Natural killer cell treated with Interleukin-12 subunit alpha and Interleukin-12 subunit beta and Interleukin-15 and Interleukin-18, amount 100 ng/mL, for 72 hours (primary cell): Measurements from ENCODE around the gene RPL12. TPM values are rescaled to one million over a fixed set of nuclear protein-coding genes. Genes with fewer than 3 reads are reported as not detected.
"Not testable (repeated sequence)": the region's sequence is repeated elsewhere in the genome, so short reads cannot be mapped to it uniquely, and the experiment has no call there.

Experiments
- ATAC-seq, 2 donors: fragments of 150-1000 bp; cut with Tn5 transposase in 1 of 2; sonication (Bioruptor Pico), chemical (Tn5 transposase) in 1 of 2; 2 replicates each; pipeline ENCODE4 v1.10.0; 2021
- DNase-seq: peaks from one replicate; pipeline ENCODE4 v3.0.0; 2022; ENCODE audit warnings: low spot score
- H3K27ac Mint-ChIP-seq, 2 donors: 1 replicate in 1 of 2; 2 replicates in 1 of 2; pipeline ENCODE4 v1.8.0; 2022; ENCODE audit warnings: mixed read lengths in 2 of 2, mild to moderate bottlenecking in 1 of 2, moderate library complexity in 1 of 2
- H3K27me3 Mint-ChIP-seq, 2 donors: 1 replicate in 1 of 2; 2 replicates in 1 of 2; pipeline ENCODE4 v1.8.0; 2022; ENCODE audit warnings: mixed read lengths in 2 of 2
- H3K36me3 Mint-ChIP-seq: one replicate; pipeline ENCODE4 v1.8.0; 2022; ENCODE audit warnings: mixed read lengths
- H3K4me1 Mint-ChIP-seq, 2 donors: 1 replicate in 1 of 2; 2 replicates in 1 of 2; pipeline ENCODE4 v1.8.0; 2022; ENCODE audit warnings: low read depth in 2 of 2, mixed read lengths in 2 of 2, mild to moderate bottlenecking in 1 of 2
- H3K4me3 Mint-ChIP-seq: one replicate; pipeline ENCODE4 v1.8.0; 2022; ENCODE audit warnings: mixed read lengths
- H3K9me3 Mint-ChIP-seq: 2 replicates; pipeline ENCODE4 v1.8.0; 2022; ENCODE audit warnings: mixed read lengths
- total RNA-seq, 2 donors: library from RNA; stranded (reverse); gene quantifications; one replicate each; pipeline ENCODE4 v1.2.3, GENCODE V29; 2022

Gene RPL12
- total RNA-seq, 2 donors from 2014 or later: 698 to 1,282 TPM

DNA sequence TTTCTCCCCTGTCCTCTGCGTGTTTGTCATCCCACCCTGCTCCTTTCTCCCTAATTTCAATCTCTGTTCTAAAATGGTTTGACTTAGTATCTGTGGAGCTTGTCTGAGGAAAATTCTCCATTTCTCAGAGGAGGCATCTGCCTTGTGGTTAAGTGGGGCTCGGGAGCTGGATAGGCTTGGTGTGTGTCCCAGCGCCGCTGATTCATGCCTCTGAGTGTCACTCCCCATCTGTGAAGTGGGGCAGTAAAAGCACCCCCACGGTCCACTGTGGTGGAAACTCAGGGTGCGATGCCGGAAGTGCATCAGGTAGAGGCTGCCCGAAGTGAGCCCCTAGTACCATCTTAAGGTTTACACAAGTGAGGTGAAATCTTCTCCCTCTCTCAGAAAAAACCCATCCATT, 37.7 kb upstream of the RPL12 start:
- Mint-ChIP-seq H3K27ac (no peak overlapping the region), H3K36me3 (no peaks in the 10 kb centered on the region), H3K4me1 (no peaks in the 10 kb centered on the region), H3K9me3 (no peaks in the 10 kb centered on the region), H3K27me3 (no peaks in the 10 kb centered on the region), H3K4me3 (no peak overlapping the region)
- no peak for ATAC-seq
- peak; percentile 18 for DNase-seq

GRCh38 chr9:127485995-127486394, 34.8 kb upstream of the RPL12 start:
- H3K36me3 Mint-ChIP-seq: peaks cover 4% of the 10 kb centered on the region
- H3K4me1 Mint-ChIP-seq: no peaks in the 10 kb centered on the region
- no peaks in the 10 kb centered on the region for H3K9me3 Mint-ChIP-seq
- H3K4me3 Mint-ChIP-seq: no peak overlapping the region
- H3K27ac Mint-ChIP-seq: no peak overlapping the region
- ATAC-seq (no peak), DNase-seq (no peak)
- H3K27me3 Mint-ChIP-seq: no peaks in the 10 kb centered on the region

DNA sequence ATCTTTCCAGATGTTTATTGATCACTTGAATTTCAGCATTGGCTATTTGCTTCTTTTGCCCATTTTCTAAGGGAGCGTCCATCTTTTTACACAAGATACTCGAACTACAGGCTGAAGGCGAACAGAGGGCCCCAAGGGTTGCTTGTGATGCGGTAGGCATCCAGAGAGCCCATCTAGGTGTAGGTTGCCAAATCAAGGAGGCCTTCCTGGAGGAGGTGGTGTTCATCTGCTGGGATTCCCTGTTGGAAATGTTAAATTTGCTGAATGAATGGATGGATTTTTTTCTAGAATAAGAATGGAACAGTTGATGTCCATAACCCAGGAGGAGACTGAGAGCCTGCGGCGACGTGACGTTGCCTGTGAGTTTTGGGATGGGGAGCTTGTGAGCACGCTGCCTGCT, 31.5 kb upstream of the RPL12 start:
- H3K36me3 Mint-ChIP-seq: peaks cover 4% of the 10 kb centered on the region
- no peak for DNase-seq
- no peak for ATAC-seq
- no peak overlapping the region for H3K4me3 Mint-ChIP-seq
- no peaks in the 10 kb centered on the region for H3K27me3 Mint-ChIP-seq
- no peak overlapping the region for H3K27ac Mint-ChIP-seq
- no peaks in the 10 kb centered on the region for H3K9me3 Mint-ChIP-seq
- H3K4me1 Mint-ChIP-seq: no peaks in the 10 kb centered on the region

DNA sequence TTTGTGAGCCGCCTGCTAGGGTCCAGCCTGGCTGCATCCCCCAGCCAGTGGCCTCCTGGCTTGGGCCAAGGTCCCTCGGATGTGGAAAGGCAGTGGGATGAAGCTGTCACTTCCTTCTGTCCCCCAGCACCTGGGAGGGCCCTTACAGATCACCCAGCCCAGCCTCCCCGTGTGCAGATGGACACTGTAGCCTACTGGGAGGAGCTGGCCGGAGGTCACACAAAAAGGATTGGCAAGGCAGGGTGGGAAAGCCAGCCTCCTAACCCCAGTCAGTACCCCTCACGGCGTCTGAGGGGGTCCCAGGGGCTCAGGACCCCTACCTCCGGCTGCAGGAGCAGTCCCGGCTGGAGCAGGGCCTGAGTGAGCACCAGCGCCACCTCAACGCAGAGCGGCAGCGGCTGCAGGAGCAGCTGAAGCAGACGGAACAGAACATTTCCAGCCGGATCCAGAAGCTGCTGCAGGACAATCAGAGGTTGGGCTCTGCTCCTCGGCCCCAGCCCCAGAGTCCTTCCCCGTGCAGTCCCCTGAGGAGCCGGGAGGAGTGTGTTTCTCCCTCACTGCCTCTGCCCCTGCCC, 28.4 kb upstream of the RPL12 start:
- no peak overlapping the region for H3K4me3 Mint-ChIP-seq
- DNase-seq (no peak), ATAC-seq (no peak)
- H3K27me3 Mint-ChIP-seq: no peaks in the 10 kb centered on the region
- peaks cover 4% of the 10 kb centered on the region for H3K36me3 Mint-ChIP-seq
- H3K9me3 Mint-ChIP-seq: no peaks in the 10 kb centered on the region
- H3K4me1 Mint-ChIP-seq: no peaks in the 10 kb centered on the region
- H3K27ac Mint-ChIP-seq: no peak overlapping the region

GRCh38 chr9:127474592-127474991, 23.4 kb upstream of the RPL12 start:
- H3K4me3 Mint-ChIP-seq: no peak overlapping the region
- DNase-seq: no peak
- H3K4me1 Mint-ChIP-seq: no peaks in the 10 kb centered on the region
- no peak for ATAC-seq
- H3K36me3 Mint-ChIP-seq: peaks cover 5% of the 10 kb centered on the region
- H3K9me3 Mint-ChIP-seq: no peaks in the 10 kb centered on the region
- no peaks in the 10 kb centered on the region for H3K27me3 Mint-ChIP-seq
- H3K27ac Mint-ChIP-seq: no peak overlapping the region

GRCh38 chr9:127473932-127474331, 22.7 kb upstream of the RPL12 start:
- DNase-seq: no peak
- H3K27me3 Mint-ChIP-seq: no peaks in the 10 kb centered on the region
- no peak overlapping the region for H3K4me3 Mint-ChIP-seq
- peaks cover 5% of the 10 kb centered on the region for H3K36me3 Mint-ChIP-seq
- H3K4me1 Mint-ChIP-seq: no peaks in the 10 kb centered on the region
- ATAC-seq: peak in 1 of 2 donors; percentile 13
- H3K27ac Mint-ChIP-seq: no peak overlapping the region
- H3K9me3 Mint-ChIP-seq: no peaks in the 10 kb centered on the region

GRCh38 chr9:127473501-127473900, 22.3 kb upstream of the RPL12 start:
- Mint-ChIP-seq H3K4me3 (no peak overlapping the region), H3K27me3 (no peaks in the 10 kb centered on the region), H3K9me3 (no peaks in the 10 kb centered on the region), H3K4me1 (no peaks in the 10 kb centered on the region), H3K27ac (no peak overlapping the region), H3K36me3 (peaks cover 5% of the 10 kb centered on the region)
- no peak for DNase-seq
- ATAC-seq: peak in 1 of 2 donors; percentile 31

DNA sequence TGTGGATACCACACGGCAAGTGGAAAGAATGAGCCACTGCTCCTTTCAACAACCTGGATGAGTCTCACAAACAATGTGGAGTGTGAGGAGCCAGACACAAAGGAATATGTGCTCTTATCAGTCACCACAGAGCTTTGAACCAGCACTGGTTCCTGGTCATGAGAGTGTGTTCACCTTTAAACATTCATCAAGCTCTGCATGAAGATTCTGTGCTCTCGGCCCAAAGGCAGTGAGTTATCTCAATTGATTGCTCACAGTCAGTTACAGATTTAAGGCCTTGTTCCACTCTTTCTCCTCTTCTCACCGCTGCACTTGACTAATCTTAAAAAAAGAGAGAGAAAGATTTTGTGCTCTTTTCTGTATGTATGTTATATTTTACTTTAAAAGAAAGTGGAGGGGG, 19.5 kb upstream of the RPL12 start:
- Mint-ChIP-seq H3K4me3 (no peak overlapping the region), H3K4me1 (peaks cover 0 to 4% of the 10 kb centered on the region in 2 donors), H3K27ac (no peak overlapping the region), H3K9me3 (no peaks in the 10 kb centered on the region), H3K27me3 (no peaks in the 10 kb centered on the region), H3K36me3 (peaks cover 11% of the 10 kb centered on the region)
- ATAC-seq (no peak), DNase-seq (no peak)

DNA sequence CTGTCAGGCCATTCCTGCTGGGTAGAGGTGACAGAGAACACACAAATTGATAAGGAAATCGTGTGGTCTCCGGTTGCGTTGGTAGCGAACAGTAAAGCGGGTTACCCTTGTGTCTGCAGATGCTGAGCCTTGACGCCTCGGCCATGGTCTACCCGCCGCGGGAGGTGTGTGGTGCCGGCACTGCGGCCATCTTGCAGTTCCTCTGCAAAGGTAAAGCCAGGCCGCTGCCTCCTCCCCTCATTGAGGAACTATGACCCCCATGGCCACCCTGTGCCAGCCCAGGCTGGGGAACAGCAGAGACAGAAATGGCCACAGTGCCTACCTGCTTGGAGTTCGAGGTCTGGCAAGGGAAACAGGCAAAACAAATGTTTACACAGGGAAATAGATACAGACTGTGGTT, 16.4 kb upstream of the RPL12 start:
- no peaks in the 10 kb centered on the region for H3K27me3 Mint-ChIP-seq
- peaks cover 0 to 4% of the 10 kb centered on the region in 2 donors for H3K4me1 Mint-ChIP-seq
- no peaks in the 10 kb centered on the region for H3K9me3 Mint-ChIP-seq
- ATAC-seq (no peak), DNase-seq (no peak)
- H3K4me3 Mint-ChIP-seq: no peak overlapping the region
- peak overlapping the region in 1 of 2 donors; percentile 55 for H3K27ac Mint-ChIP-seq
- H3K36me3 Mint-ChIP-seq: peaks cover 6% of the 10 kb centered on the region

DNA sequence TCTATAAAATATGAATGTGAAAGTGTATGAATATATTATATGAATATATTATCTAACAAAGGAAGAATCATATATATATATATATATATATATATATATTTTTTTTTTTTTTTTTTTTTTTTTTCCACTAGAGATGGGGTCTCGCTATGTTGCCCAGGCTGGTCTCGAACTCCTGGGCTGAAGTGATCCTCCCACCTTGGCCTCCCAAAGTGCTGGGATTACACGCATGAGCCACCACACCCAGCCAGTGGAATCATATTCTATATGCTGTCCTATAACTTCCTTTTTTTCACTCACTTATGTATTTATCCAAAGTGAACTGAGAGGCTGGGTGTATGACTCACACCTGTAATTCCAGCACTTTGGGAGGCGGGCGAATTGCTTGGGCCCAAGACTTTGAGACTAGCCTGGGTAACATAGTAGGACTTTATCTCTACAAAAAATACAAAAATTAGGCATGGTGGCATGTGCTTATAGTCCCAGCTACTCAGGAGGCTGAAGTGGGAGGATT, 15.3 kb upstream of the RPL12 start:
- H3K4me3 Mint-ChIP-seq, H3K36me3 Mint-ChIP-seq, H3K4me1 Mint-ChIP-seq, ATAC-seq, DNase-seq, H3K27me3 Mint-ChIP-seq, H3K27ac Mint-ChIP-seq, H3K9me3 Mint-ChIP-seq: not testable (repeated sequence)

GRCh38 chr9:127463911-127464310, 12.7 kb upstream of the RPL12 start:
- H3K36me3 Mint-ChIP-seq: peaks cover 6% of the 10 kb centered on the region
- ATAC-seq (peak in 1 of 2 donors; percentile 40), DNase-seq (no peak)
- H3K9me3 Mint-ChIP-seq: no peaks in the 10 kb centered on the region
- peaks cover 0 to 4% of the 10 kb centered on the region in 2 donors for H3K4me1 Mint-ChIP-seq
- no peak overlapping the region for H3K4me3 Mint-ChIP-seq
- H3K27ac Mint-ChIP-seq: no peak overlapping the region
- no peaks in the 10 kb centered on the region for H3K27me3 Mint-ChIP-seq

- no peak overlapping the region for H3K27ac Mint-ChIP-seq
- DNase-seq: no peak
- no peak overlapping the region for H3K4me3 Mint-ChIP-seq
- no peaks in the 10 kb centered on the region for H3K9me3 Mint-ChIP-seq
- no peaks in the 10 kb centered on the region for H3K27me3 Mint-ChIP-seq
- H3K4me1 Mint-ChIP-seq: peaks cover 0 to 4% of the 10 kb centered on the region in 2 donors
- peaks cover 6% of the 10 kb centered on the region for H3K36me3 Mint-ChIP-seq
- ATAC-seq: no peak
Measured at GRCh38 chr9:127463382-127463781, 12.2 kb upstream of the RPL12 start.

GRCh38 chr9:127458921-127459320, 7.7 kb upstream of the RPL12 start:
- Mint-ChIP-seq H3K36me3 (peaks cover 4% of the 10 kb centered on the region), H3K4me1 (peaks cover 6 to 7% of the 10 kb centered on the region in 2 donors), H3K9me3 (no peaks in the 10 kb centered on the region), H3K27me3 (no peaks in the 10 kb centered on the region), H3K27ac (no peak overlapping the region), H3K4me3 (no peak overlapping the region)
- DNase-seq: no peak
- ATAC-seq: no peak

GRCh38 chr9:127457191-127457878, 6.1 kb upstream of the RPL12 start:
- peak in 1 of 2 donors; percentile 36 for ATAC-seq
- H3K4me1 Mint-ChIP-seq: peaks cover 8 to 9% of the 10 kb centered on the region in 2 donors
- no peak for DNase-seq
- no peaks in the 10 kb centered on the region for H3K27me3 Mint-ChIP-seq
- no peaks in the 10 kb centered on the region for H3K9me3 Mint-ChIP-seq
- H3K27ac Mint-ChIP-seq: no peak overlapping the region
- H3K36me3 Mint-ChIP-seq: peaks cover 4% of the 10 kb centered on the region
- H3K4me3 Mint-ChIP-seq: no peak overlapping the region
